ENCODE measurements around the gene TMEM154.

TMEM154 gene

DNA sequence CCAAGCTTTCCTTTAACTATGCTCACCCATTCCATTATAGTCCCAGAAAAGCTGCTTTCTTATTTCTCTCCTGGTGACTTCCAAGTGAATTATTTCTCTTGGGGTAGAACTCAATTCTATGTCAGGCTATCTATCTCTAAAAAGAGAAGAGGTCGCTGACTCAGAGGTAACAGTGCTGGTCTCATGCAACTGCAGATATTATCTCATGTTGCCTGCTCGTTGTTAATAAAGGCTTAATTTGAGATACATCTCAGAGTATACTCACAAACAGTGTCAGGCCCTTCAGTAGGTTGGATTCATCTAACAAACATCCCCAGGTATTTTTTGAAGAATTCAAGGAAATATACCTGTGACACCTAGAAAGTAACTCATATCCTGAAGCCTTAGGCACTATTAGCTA lies 2.7 kb downstream of the TMEM154 start:
- no peak for TF ChIP-seq ESRRG (CRISPR knock-in tag; IDR thresholded peaks at IDR 0.05)
- no peak for TF ChIP-seq RARB (CRISPR knock-in tag; IDR thresholded peaks at IDR 0.05)
- no peak for TF ChIP-seq GLIS3 (CRISPR knock-in tag; IDR thresholded peaks at IDR 0.05)
- no peak for TF ChIP-seq TCF4 (CRISPR knock-in tag; IDR thresholded peaks at IDR 0.05; ENCODE audit: borderline replicate concordance)
- TF ChIP-seq, protein P1, sequence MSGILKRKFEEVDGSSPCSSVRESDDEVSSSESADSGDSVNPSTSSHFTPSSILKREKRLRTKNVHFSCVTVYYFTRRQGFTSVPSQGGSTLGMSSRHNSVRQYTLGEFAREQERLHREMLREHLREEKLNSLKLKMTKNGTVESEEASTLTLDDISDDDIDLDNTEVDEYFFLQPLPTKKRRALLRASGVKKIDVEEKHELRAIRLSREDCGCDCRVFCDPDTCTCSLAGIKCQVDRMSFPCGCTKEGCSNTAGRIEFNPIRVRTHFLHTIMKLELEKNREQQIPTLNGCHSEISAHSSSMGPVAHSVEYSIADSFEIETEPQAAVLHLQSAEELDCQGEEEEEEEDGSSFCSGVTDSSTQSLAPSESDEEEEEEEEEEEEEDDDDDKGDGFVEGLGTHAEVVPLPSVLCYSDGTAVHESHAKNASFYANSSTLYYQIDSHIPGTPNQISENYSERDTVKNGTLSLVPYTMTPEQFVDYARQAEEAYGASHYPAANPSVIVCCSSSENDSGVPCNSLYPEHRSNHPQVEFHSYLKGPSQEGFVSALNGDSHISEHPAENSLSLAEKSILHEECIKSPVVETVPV (CRISPR knock-in tag; IDR thresholded peaks at IDR 0.05): no peak
- TF ChIP-seq ZFP3 (CRISPR knock-in tag; IDR thresholded peaks at IDR 0.05): no peak
- TF ChIP-seq ZFP30 (CRISPR knock-in tag; IDR thresholded peaks at IDR 0.05): no peak
- TF ChIP-seq ZNF565 (CRISPR knock-in tag; conservative IDR thresholded peaks at IDR 0.05; ENCODE audit: low read depth): no peak
- no peak for TF ChIP-seq ISL1 (CRISPR knock-in tag; IDR thresholded peaks at IDR 0.05)
- TF ChIP-seq, protein P2, sequence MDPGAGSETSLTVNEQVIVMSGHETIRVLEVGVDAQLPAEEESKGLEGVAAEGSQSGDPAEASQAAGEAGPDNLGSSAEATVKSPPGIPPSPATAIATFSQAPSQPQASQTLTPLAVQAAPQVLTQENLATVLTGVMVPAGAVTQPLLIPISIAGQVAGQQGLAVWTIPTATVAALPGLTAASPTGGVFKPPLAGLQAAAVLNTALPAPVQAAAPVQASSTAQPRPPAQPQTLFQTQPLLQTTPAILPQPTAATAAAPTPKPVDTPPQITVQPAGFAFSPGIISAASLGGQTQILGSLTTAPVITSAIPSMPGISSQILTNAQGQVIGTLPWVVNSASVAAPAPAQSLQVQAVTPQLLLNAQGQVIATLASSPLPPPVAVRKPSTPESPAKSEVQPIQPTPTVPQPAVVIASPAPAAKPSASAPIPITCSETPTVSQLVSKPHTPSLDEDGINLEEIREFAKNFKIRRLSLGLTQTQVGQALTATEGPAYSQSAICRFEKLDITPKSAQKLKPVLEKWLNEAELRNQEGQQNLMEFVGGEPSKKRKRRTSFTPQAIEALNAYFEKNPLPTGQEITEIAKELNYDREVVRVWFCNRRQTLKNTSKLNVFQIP (CRISPR knock-in tag; IDR thresholded peaks at IDR 0.05; ENCODE audit: borderline replicate concordance, low read depth): no peak
- no peak for TF ChIP-seq ARNTL (CRISPR knock-in tag; IDR thresholded peaks at IDR 0.05; ENCODE audit: borderline replicate concordance, low read depth)
- no peak for TF ChIP-seq CSDC2 (CRISPR knock-in tag; IDR thresholded peaks at IDR 0.05)
- no peak for TF ChIP-seq PPARA (CRISPR knock-in tag; IDR thresholded peaks at IDR 0.05; ENCODE audit: borderline replicate concordance)
- TF ChIP-seq ZC3H10 (CRISPR knock-in tag; IDR thresholded peaks at IDR 0.05): no peak
- TF ChIP-seq, protein P3, sequence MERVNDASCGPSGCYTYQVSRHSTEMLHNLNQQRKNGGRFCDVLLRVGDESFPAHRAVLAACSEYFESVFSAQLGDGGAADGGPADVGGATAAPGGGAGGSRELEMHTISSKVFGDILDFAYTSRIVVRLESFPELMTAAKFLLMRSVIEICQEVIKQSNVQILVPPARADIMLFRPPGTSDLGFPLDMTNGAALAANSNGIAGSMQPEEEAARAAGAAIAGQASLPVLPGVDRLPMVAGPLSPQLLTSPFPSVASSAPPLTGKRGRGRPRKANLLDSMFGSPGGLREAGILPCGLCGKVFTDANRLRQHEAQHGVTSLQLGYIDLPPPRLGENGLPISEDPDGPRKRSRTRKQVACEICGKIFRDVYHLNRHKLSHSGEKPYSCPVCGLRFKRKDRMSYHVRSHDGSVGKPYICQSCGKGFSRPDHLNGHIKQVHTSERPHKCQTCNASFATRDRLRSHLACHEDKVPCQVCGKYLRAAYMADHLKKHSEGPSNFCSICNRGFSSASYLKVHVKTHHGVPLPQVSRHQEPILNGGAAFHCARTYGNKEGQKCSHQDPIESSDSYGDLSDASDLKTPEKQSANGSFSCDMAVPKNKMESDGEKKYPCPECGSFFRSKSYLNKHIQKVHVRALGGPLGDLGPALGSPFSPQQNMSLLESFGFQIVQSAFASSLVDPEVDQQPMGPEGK (CRISPR knock-in tag; IDR thresholded peaks at IDR 0.05; ENCODE audit: borderline replicate concordance): no peak
- TF ChIP-seq, protein P4, sequence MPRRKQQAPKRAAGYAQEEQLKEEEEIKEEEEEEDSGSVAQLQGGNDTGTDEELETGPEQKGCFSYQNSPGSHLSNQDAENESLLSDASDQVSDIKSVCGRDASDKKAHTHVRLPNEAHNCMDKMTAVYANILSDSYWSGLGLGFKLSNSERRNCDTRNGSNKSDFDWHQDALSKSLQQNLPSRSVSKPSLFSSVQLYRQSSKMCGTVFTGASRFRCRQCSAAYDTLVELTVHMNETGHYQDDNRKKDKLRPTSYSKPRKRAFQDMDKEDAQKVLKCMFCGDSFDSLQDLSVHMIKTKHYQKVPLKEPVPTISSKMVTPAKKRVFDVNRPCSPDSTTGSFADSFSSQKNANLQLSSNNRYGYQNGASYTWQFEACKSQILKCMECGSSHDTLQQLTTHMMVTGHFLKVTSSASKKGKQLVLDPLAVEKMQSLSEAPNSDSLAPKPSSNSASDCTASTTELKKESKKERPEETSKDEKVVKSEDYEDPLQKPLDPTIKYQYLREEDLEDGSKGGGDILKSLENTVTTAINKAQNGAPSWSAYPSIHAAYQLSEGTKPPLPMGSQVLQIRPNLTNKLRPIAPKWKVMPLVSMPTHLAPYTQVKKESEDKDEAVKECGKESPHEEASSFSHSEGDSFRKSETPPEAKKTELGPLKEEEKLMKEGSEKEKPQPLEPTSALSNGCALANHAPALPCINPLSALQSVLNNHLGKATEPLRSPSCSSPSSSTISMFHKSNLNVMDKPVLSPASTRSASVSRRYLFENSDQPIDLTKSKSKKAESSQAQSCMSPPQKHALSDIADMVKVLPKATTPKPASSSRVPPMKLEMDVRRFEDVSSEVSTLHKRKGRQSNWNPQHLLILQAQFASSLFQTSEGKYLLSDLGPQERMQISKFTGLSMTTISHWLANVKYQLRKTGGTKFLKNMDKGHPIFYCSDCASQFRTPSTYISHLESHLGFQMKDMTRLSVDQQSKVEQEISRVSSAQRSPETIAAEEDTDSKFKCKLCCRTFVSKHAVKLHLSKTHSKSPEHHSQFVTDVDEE (CRISPR knock-in tag; IDR thresholded peaks at IDR 0.05): no peak
- ATAC-seq: no peak

DNA sequence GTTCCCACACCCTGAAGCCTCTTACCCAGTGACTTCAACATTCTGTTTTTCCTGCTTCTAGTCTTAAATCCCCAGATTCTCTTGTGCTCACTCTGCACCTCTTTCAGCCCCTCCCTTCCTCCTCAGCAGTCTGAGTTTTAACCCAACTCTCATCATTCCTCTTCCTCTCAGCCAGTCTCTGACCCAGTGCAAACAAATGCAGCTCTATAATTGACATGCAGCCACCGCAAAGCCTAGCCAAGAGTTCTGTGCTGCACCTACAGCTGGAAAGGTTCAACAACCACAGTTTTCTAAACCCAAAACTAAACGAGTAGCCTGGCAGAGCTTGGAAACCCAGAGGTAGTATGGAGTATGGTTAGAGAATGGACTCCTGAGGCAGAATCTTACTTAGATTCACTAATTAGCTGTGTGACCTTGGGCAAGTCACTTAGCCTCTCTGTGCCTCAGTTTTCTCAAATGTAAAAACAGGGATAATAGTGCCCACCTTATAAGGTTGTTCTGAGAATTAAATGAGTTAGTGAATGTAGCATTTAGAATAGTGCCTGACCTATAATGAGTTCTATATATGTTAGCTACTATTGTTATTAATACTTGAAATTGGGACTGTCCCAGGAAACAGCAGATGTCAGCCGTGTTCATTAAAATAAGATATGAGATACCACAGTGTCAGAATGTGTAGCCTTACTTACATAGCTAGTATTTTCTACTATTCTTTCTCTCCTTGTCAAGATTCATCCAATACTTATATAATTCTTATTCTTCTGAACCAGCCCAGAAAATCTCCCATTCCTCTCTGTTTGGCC lies 3.5 kb downstream of the TMEM154 start:
- TF ChIP-seq BACH2 (CRISPR knock-in tag; IDR thresholded peaks at IDR 0.05; ENCODE audit: borderline replicate concordance) (no peak), GLIS3 (CRISPR knock-in tag; IDR thresholded peaks at IDR 0.05) (no peak), ZNF70 (CRISPR knock-in tag; IDR thresholded peaks at IDR 0.05) (no peak)

DNA sequence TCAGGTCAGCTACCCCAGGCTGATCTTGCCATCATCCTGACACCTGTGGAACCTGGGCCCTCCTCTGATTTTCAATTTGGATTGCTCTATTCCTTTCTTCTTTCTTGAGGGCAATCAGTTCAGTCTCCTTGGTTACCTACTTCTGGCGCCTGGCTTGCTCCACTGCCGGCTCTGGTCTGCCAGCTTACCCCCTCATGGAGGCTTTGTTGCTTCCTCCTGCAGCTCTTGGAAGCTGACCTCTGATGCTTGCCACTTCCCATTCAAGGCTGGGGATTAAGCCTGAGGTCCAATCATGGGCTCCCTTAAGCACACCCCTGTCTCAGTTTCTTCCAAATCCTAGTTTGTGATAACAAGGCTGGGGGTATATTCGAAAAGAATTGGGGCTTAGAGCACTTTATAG lies 5.4 kb downstream of the TMEM154 start:
- no peak for ATAC-seq
- no peak for TF ChIP-seq BACH2 (CRISPR knock-in tag; IDR thresholded peaks at IDR 0.05; ENCODE audit: borderline replicate concordance)
- TF ChIP-seq, protein P4 (CRISPR knock-in tag; IDR thresholded peaks at IDR 0.05): no peak
- TF ChIP-seq RARB (CRISPR knock-in tag; IDR thresholded peaks at IDR 0.05): no peak
- no peak for TF ChIP-seq ZFP30 (CRISPR knock-in tag; IDR thresholded peaks at IDR 0.05)

More for the DNA sequence above, 3.5 kb downstream of the TMEM154 start:
- no peak for ATAC-seq
